ENCODE results near the gene C11orf16. TPM values are rescaled to one million over a fixed set of nuclear protein-coding genes. Genes with fewer than 3 reads are reported as not detected.
A peak's percentile ranks its signal among the peaks of the same experiment; 100 is the strongest.

The C11orf16 gene
- total RNA-seq, 1 donor from 2014 or later, result not detected

- H2AFZ ChIP-seq (ENCODE audit: low read depth, low read length), result peak overlapping the region; percentile 66
- Mint-ChIP-seq H3K9me3 (ENCODE audit: unreplicated experiment) (no peaks in the 10 kb centered on the region), H3K27ac (ENCODE audit: unreplicated experiment) (peak overlapping the region; percentile 90), H3K36me3 (ENCODE audit: low read depth, unreplicated experiment) (no peaks in the 10 kb centered on the region), H3K4me1 (ENCODE audit: low read depth, unreplicated experiment) (peaks cover 38% of the 10 kb centered on the region), H3K4me3 (ENCODE audit: unreplicated experiment) (peak overlapping the region; percentile 93), H3K27me3 (ENCODE audit: low read depth, unreplicated experiment) (no peaks in the 10 kb centered on the region)
- H3K27me3 ChIP-seq (ENCODE audit: insufficient read depth, low read length), result no peaks in the 10 kb centered on the region
- FAIRE-seq, result no peak
- peaks cover 6% of the 10 kb centered on the region for H4K20me1 ChIP-seq (ENCODE audit: insufficient read depth, low read length)
- H3K4me3 ChIP-seq (ENCODE audit: insufficient read depth, low read depth, low read length), result peak overlapping the region; percentile 73
- peaks cover 41% of the 10 kb centered on the region for H3K79me2 ChIP-seq (ENCODE audit: insufficient read depth, low read length)
- DNase-seq (ENCODE audit: low read depth), result peak; percentile 75
- H3K4me1 ChIP-seq (ENCODE audit: insufficient read depth, low read length), result peaks cover 32% of the 10 kb centered on the region
- peak overlapping the region; percentile 79 for H3K27ac ChIP-seq (ENCODE audit: low read depth, low read length)
- H3K9ac ChIP-seq (ENCODE audit: low read length), result peak overlapping the region; percentile 84
- TF ChIP-seq, protein P1, sequence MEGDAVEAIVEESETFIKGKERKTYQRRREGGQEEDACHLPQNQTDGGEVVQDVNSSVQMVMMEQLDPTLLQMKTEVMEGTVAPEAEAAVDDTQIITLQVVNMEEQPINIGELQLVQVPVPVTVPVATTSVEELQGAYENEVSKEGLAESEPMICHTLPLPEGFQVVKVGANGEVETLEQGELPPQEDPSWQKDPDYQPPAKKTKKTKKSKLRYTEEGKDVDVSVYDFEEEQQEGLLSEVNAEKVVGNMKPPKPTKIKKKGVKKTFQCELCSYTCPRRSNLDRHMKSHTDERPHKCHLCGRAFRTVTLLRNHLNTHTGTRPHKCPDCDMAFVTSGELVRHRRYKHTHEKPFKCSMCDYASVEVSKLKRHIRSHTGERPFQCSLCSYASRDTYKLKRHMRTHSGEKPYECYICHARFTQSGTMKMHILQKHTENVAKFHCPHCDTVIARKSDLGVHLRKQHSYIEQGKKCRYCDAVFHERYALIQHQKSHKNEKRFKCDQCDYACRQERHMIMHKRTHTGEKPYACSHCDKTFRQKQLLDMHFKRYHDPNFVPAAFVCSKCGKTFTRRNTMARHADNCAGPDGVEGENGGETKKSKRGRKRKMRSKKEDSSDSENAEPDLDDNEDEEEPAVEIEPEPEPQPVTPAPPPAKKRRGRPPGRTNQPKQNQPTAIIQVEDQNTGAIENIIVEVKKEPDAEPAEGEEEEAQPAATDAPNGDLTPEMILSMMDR (IDR thresholded peaks at IDR 0.05; ENCODE audit: insufficient read depth, low read depth, low read length), result no peak
- no peak for TF ChIP-seq EZH2 (IDR thresholded peaks at IDR 0.05; ENCODE audit: insufficient read depth, low read length)
- no peaks in the 10 kb centered on the region for H3K9me3 ChIP-seq (ENCODE audit: insufficient read depth, low read depth, low read length)
- H3K4me2 ChIP-seq (ENCODE audit: low read length), result peak overlapping the region; percentile 88
- no peaks in the 10 kb centered on the region for H3K36me3 ChIP-seq (ENCODE audit: insufficient read depth, low read length)
Observed at GRCh38 chr11:8870411-8871170, 62.2 kb downstream of the C11orf16 start.

Other genes with a start within 250 kb of the C11orf16 start
- 48.2 and 51.4 TPM in 2 replicates for gene AKIP1, start 21.8 kb downstream of the C11orf16 start, total RNA-seq
- not detected in 2 replicates for gene ASCL3, start 10.1 kb upstream of the C11orf16 start, total RNA-seq
- gene TMEM9B, start 31.5 kb upstream of the C11orf16 start, total RNA-seq, result 38.2 and 40.3 TPM in 2 replicates
- 9.8 and 11.6 TPM in 2 replicates for gene NRIP3, start 71.1 kb upstream of the C11orf16 start, total RNA-seq
- 1.5 and 1.6 TPM in 2 replicates for gene SCUBE2, start 158.7 kb upstream of the C11orf16 start, total RNA-seq